Heart right ventricle (tissue), 16 donors: ENCODE measurements around the gene COLEC12. TPM values are rescaled to one million over a fixed set of nuclear protein-coding genes. Genes with fewer than 3 reads are reported as not detected.

Experiments used
- ATAC-seq, 8 donors: fragments of 200-7000 bp; cut with Tn5 transposase; one replicate each; pipeline ENCODE4 v1.9.1; 2020; ENCODE audit warnings: mild to moderate bottlenecking in 8 of 8, moderate library complexity in 8 of 8, moderate number of reproducible peaks in 1 of 8
- DNase-seq, 2 donors: peaks; one replicate each; pipeline ENCODE4 v3.0.0-alpha.2; 2020
- H3K27ac ChIP-seq, 10 donors: fragments of 200-600 bp; sonication (generic) in 2 of 10; one replicate each; pipeline versions ENCODE4 v1.5.0 to v1.8.0; 2020 to 2022; ENCODE audit warnings: mild to moderate bottlenecking in 3 of 10
- H3K27me3 ChIP-seq, 7 donors: fragments of 200-600 bp; one replicate each; pipeline ENCODE4 v1.8.0; 2021 to 2022; ENCODE audit warnings: mild to moderate bottlenecking in 2 of 7
- H3K36me3 ChIP-seq, 9 donors: fragments of 200-600 bp; sonication (generic) in 1 of 9; one replicate each; pipeline versions ENCODE4 v1.5.0 to v1.8.0; 2020 to 2022; ENCODE audit warnings: mild to moderate bottlenecking in 2 of 9
- H3K4me1 ChIP-seq, 9 donors: fragments of 200-600 bp; sonication (generic) in 1 of 9; one replicate each; pipeline versions ENCODE4 v1.5.0 to v1.8.0; 2020 to 2022; ENCODE audit warnings: mild to moderate bottlenecking in 4 of 9
- H3K4me3 ChIP-seq, 10 donors: fragments of 200-600 bp; sonication (generic) in 2 of 10; one replicate each; pipeline versions ENCODE4 v1.5.0 to v1.8.0; 2020 to 2022; ENCODE audit warnings: mild to moderate bottlenecking in 7 of 10, moderate library complexity in 2 of 10
- H3K9me3 ChIP-seq, 11 donors: fragments of 200-600 bp in 10 of 11; sonication (generic) in 2 of 11; one replicate each; pipeline versions ENCODE4 v1.5.0 to v1.8.0; 2013 to 2022; ENCODE audit warnings: mild to moderate bottlenecking in 2 of 11, control low read depth in 1 of 11, moderate library complexity in 1 of 11
- WGBS, 2 donors: extraction: QIAGEN DNeasy Blood & Tissue Kit; methylation state at CpG; one replicate each; pipeline ENCODE4 v1.1.7; 2013; ENCODE audit warnings: inconsistent platforms in 1 of 2; 5-methylcytosine and 5-hydroxymethylcytosine counted together
- intact Hi-C, 10 donors: fragments of 100-400 bp; cut with DNase I; formaldehyde crosslinking; loops; one replicate each; pipeline versions ENCODE4 v1.11.1 to v1.14.2; 2022
- polyA plus RNA-seq, 2 donors: library from polyadenylated mRNA; stranded (reverse); fragments of 200-250 nt; gene quantifications; one replicate each; pipeline ENCODE4 v1.2.3, GENCODE V29; 2013
- total RNA-seq, 10 donors: library from RNA; stranded (reverse); fragmentation: NEBNext Ultra II Directional in 3 of 10; extraction: Animal tissue kit (Norgen Biotek cat#: 25700) in 3 of 10; gene quantifications; one replicate each; pipeline versions ENCODE4 v1.2.1 to v1.2.4, GENCODE V29; 2021 to 2023
- TF ChIP-seq, protein P1 (sequence below), 9 donors: fragments of 200-600 bp; sonication (generic) in 2 of 9; IDR thresholded peaks; one replicate each; pipeline versions ENCODE4 v1.5.0 to v1.8.0; 2021 to 2022; ENCODE audit warnings: antibody characterized with exemption in 9 of 9, mild to moderate bottlenecking in 5 of 9, moderate library complexity in 1 of 9
- donor health status: Arrhythmogenic right ventricular cardiomyopathy.
- donor health status: ischemic (EF 13 %, LVEDD 7.1; RV severe dilation, severe dysfunction).
- donor health status: healthy with polysubstance abuse.
- donor health status: DM: no; HTN: yes; CAD: no.
- donor health status: DM: no; HTN: no; CAD: no.
- donor health status: ischemic (EF 25% LVEDD 6.9; RV normal size, moderate dysfunction).
- donor health status: ischemic (EF 25% LVEDD 5.7; RV mildly dilated, moderate dysfunction).
- donor health status: healthy.
- donor health status: DM: yes; HTN: yes; CAD: no.
- donor health status: Ischemic cardiomyopathy.
- donor health status: ischemic (EF 35%, LVEDD 5.7; RV mildly dilated, moderate dysfunction).
- donor health status: nonischemic (EF 11% LVEDD 7.7; RV severe dilation, severe dysfunction).
- donor health status: DM: yes; HTN: yes; CAD: no.
- donor health status: PGD.
- donor health status: ischemic (EF 29% LVEDD 5.4; RV normal size, mild dysfunction).
- donor health status: nonischemic (EF 23%, LVEDD 6.1; RV moderate dilation, normal function).

The COLEC12 gene
- total and polyA plus RNA-seq, 12 donors = 2.8 to 15.4 (median 6.2) TPM

- Histone ChIP-seq H3K27ac (no peak overlapping the region), H3K27me3 (no peaks in the 10 kb centered on the region), H3K4me3 (no peak overlapping the region), H3K9me3 (no peaks in the 10 kb centered on the region), H3K4me1 (peaks cover 0 to 21% (median 5%) of the 10 kb centered on the region in 9 donors), H3K36me3 (no peaks in the 10 kb centered on the region)
- ATAC-seq = no peak
- DNase-seq = no peak
- WGBS, 2 donors = 88 to 95% methylated on average over 4 of the region's 4 CpGs
- TF ChIP-seq, protein P1, sequence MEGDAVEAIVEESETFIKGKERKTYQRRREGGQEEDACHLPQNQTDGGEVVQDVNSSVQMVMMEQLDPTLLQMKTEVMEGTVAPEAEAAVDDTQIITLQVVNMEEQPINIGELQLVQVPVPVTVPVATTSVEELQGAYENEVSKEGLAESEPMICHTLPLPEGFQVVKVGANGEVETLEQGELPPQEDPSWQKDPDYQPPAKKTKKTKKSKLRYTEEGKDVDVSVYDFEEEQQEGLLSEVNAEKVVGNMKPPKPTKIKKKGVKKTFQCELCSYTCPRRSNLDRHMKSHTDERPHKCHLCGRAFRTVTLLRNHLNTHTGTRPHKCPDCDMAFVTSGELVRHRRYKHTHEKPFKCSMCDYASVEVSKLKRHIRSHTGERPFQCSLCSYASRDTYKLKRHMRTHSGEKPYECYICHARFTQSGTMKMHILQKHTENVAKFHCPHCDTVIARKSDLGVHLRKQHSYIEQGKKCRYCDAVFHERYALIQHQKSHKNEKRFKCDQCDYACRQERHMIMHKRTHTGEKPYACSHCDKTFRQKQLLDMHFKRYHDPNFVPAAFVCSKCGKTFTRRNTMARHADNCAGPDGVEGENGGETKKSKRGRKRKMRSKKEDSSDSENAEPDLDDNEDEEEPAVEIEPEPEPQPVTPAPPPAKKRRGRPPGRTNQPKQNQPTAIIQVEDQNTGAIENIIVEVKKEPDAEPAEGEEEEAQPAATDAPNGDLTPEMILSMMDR (IDR thresholded peaks at IDR 0.05) = no peak
- intact Hi-C loops = no loop called here
Observed at GRCh38 chr18:435940-436339, 64.6 kb downstream of the COLEC12 start.

DNA sequence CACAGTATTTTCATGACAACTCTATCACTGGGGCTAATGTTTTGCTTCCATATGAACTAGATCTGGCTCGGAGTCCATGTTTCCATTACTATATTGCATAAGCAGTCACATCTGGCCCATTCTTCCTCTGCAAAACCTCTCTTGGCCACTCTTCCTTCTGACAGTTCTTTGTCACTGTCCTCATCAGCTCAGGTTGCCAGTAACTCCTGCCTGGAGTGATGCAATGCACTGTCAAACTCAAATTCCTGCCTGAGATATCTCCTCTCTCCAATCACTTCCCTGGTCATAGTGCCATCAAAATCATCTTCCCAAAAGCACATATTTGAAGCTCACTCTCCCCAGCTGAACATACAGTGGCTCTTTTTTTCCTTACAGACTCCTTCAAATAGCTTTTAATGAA, 66.1 kb downstream of the COLEC12 start:
- H3K9me3 ChIP-seq = no peaks in the 10 kb centered on the region
- WGBS, 2 donors = 0 to 35% methylated on average over 1 of the region's 1 CpG
- no peaks in the 10 kb centered on the region for H3K36me3 ChIP-seq
- peaks cover 0 to 21% (median 5%) of the 10 kb centered on the region in 9 donors for H3K4me1 ChIP-seq
- ATAC-seq = no peak
- H3K27ac ChIP-seq = no peak overlapping the region
- TF ChIP-seq, protein P1 (IDR thresholded peaks at IDR 0.05) = no peak
- DNase-seq = no peak
- H3K27me3 ChIP-seq = no peaks in the 10 kb centered on the region
- intact Hi-C loops = no loop called here
- H3K4me3 ChIP-seq = no peak overlapping the region

DNA sequence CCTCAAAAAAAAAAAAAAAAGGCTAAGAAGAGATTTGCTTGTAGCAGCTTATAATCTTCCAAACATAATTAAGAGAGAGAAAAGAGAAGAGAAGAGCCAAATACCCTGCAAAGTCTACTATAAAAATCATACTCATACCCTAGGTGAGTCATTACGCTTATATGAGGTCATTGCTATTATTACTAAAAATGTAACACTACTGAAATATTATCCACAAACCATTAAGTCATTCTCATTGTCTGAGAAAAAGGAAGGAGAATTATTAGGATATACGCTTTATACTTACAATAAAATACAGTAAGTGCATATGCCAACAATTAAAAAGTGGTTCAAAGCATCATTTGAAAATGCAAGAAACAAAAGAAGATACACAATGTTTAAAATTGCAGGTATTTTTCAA, 66.5 kb downstream of the COLEC12 start:
- TF ChIP-seq, protein P1 (IDR thresholded peaks at IDR 0.05) = no peak
- Histone ChIP-seq H3K36me3 (no peaks in the 10 kb centered on the region), H3K4me1 (peaks cover 0 to 21% (median 5%) of the 10 kb centered on the region in 9 donors), H3K27me3 (no peaks in the 10 kb centered on the region), H3K9me3 (no peaks in the 10 kb centered on the region), H3K4me3 (no peak overlapping the region), H3K27ac (no peak overlapping the region)
- DNase-seq = no peak
- ATAC-seq = no peak
- intact Hi-C loops = no loop called here
- whole genome bisulfite sequencing, 2 donors = 80 to 87% methylated on average over 2 of the region's 2 CpGs

DNA sequence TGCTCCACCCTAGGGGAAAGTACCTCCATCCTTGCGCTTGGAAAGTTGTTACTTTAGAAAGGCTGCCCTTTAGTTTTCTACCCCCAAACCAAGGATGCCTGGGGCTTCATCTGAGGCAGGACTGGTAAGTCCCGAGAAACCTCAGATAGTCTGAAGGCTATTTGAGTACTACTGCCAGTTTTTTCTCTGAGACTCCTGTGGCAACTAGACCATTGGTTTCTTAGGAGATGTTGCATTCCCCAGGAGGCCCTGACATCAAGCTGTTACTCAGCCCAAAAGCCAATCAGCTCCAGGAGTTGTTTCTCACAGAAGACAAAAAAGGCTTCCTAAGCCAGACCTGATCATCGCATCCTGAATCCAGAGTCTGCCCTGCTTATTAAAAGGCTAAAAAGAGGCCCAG, 67.2 kb downstream of the COLEC12 start:
- Histone ChIP-seq H3K36me3 (no peaks in the 10 kb centered on the region), H3K9me3 (no peaks in the 10 kb centered on the region), H3K27ac (peak overlapping the region in 1 of 10 donors; percentile 4), H3K4me3 (no peak overlapping the region), H3K4me1 (peaks cover 0 to 21% (median 5%) of the 10 kb centered on the region in 9 donors), H3K27me3 (no peaks in the 10 kb centered on the region)
- TF ChIP-seq, protein P1 (IDR thresholded peaks at IDR 0.05) = no peak
- intact Hi-C loops = no loop called here
- ATAC-seq (peak in 2 of 8 donors; percentile 18 to 30), DNase-seq (no peak)
- WGBS, 2 donors = 66 to 75% methylated on average over 3 of the region's 3 CpGs
